ENCODE data around the gene ZFP36L1.

ZFP36L1 gene

GRCh38 chr14:68779761-68780323 lies 13.0 kb downstream of the ZFP36L1 start:
- Histone ChIP-seq H3K4me2 (ENCODE audit: low read length) (no peak overlapping the region; the same call in 1 of the 2 replicates), H3K36me3 (ENCODE audit: insufficient read depth, low read length) (no peaks in the 10 kb centered on the region), H3K4me1 (ENCODE audit: insufficient read depth, low read length, severe bottlenecking) (peaks cover 22% of the 10 kb centered on the region), H2AFZ (ENCODE audit: low read length) (no peak overlapping the region), H3K27me3 (ENCODE audit: insufficient read depth, low read length) (no peaks in the 10 kb centered on the region), H3K27ac (ENCODE audit: low read depth, low read length, poor library complexity, severe bottlenecking) (no peak overlapping the region), H3K79me2 (ENCODE audit: insufficient read depth, low read length) (no peaks in the 10 kb centered on the region), H3K9me2 (ENCODE audit: low read depth, low read length) (no peaks in the 10 kb centered on the region), H3K4me3 (ENCODE audit: low read depth, low read length, poor library complexity, severe bottlenecking) (no peak overlapping the region), H4K20me1 (ENCODE audit: insufficient read depth, low read length) (no peaks in the 10 kb centered on the region), H3F3A (ENCODE audit: insufficient read depth, low read length) (no peaks in the 10 kb centered on the region), H3K9ac (ENCODE audit: low read length) (no peak overlapping the region), H3K9me3 (ENCODE audit: low read length) (no peaks in the 10 kb centered on the region)
- no peak for TF ChIP-seq EZH2 (IDR thresholded peaks at IDR 0.05; ENCODE audit: borderline replicate concordance, low read length)
- no peak for TF ChIP-seq CTCF (IDR thresholded peaks at IDR 0.05; ENCODE audit: low read length)

- no peaks in the 10 kb centered on the region for H3K79me2 ChIP-seq (ENCODE audit: insufficient read depth, low read length)
- H3K4me2 ChIP-seq (ENCODE audit: low read length): no peak overlapping the region
- H3K9me3 ChIP-seq (ENCODE audit: low read length): no peaks in the 10 kb centered on the region
- TF ChIP-seq CTCF (IDR thresholded peaks at IDR 0.05; ENCODE audit: low read length) (no peak), EZH2 (IDR thresholded peaks at IDR 0.05; ENCODE audit: borderline replicate concordance, low read length) (no peak)
- H3K27ac ChIP-seq (ENCODE audit: low read depth, low read length, poor library complexity, severe bottlenecking): no peak overlapping the region
- H2AFZ ChIP-seq (ENCODE audit: low read length): no peak overlapping the region
- no peaks in the 10 kb centered on the region for H3K9me2 ChIP-seq (ENCODE audit: low read depth, low read length)
- H4K20me1 ChIP-seq (ENCODE audit: insufficient read depth, low read length): no peaks in the 10 kb centered on the region
- no peak overlapping the region for H3K9ac ChIP-seq (ENCODE audit: low read length)
- H3K36me3 ChIP-seq (ENCODE audit: insufficient read depth, low read length): no peaks in the 10 kb centered on the region
- H3K4me1 ChIP-seq (ENCODE audit: insufficient read depth, low read length, severe bottlenecking): peaks cover 22% of the 10 kb centered on the region
- no peaks in the 10 kb centered on the region for H3K27me3 ChIP-seq (ENCODE audit: insufficient read depth, low read length)
- H3K4me3 ChIP-seq (ENCODE audit: low read depth, low read length, poor library complexity, severe bottlenecking): no peak overlapping the region
- H3F3A ChIP-seq (ENCODE audit: insufficient read depth, low read length): no peaks in the 10 kb centered on the region
These were observed 15.2 kb downstream of the ZFP36L1 start for GRCh38 chr14:68777644-68778043.

GRCh38 chr14:68775614-68776126 lies 17.2 kb downstream of the ZFP36L1 start:
- H3F3A ChIP-seq (ENCODE audit: insufficient read depth, low read length): no peaks in the 10 kb centered on the region
- H4K20me1 ChIP-seq (ENCODE audit: insufficient read depth, low read length): no peaks in the 10 kb centered on the region
- TF ChIP-seq CTCF (IDR thresholded peaks at IDR 0.05; ENCODE audit: low read length) (peak; percentile 41), EZH2 (IDR thresholded peaks at IDR 0.05; ENCODE audit: borderline replicate concordance, low read length) (no peak)
- no peaks in the 10 kb centered on the region for H3K36me3 ChIP-seq (ENCODE audit: insufficient read depth, low read length)
- no peaks in the 10 kb centered on the region for H3K9me3 ChIP-seq (ENCODE audit: low read length)
- H2AFZ ChIP-seq (ENCODE audit: low read length): no peak overlapping the region
- H3K27ac ChIP-seq (ENCODE audit: low read depth, low read length, poor library complexity, severe bottlenecking): no peak overlapping the region
- no peaks in the 10 kb centered on the region for H3K79me2 ChIP-seq (ENCODE audit: insufficient read depth, low read length)
- H3K9ac ChIP-seq (ENCODE audit: low read length): no peak overlapping the region
- no peak overlapping the region for H3K4me2 ChIP-seq (ENCODE audit: low read length)
- no peaks in the 10 kb centered on the region for H3K9me2 ChIP-seq (ENCODE audit: low read depth, low read length)
- H3K27me3 ChIP-seq (ENCODE audit: insufficient read depth, low read length): no peaks in the 10 kb centered on the region
- peaks cover 10% of the 10 kb centered on the region for H3K4me1 ChIP-seq (ENCODE audit: insufficient read depth, low read length, severe bottlenecking)
- no peak overlapping the region for H3K4me3 ChIP-seq (ENCODE audit: low read depth, low read length, poor library complexity, severe bottlenecking)

Data from OCI-LY1 (cell line).